HG02973 (cell line): ENCODE data around the gene RALGPS2.

Experiments
- ATAC-seq: cut with Tn5 transposase; IDR thresholded peaks from one replicate; pipeline ENCODE4 v1.9.1; 2021; ENCODE audit warnings: moderate library complexity; ENCODE audit not compliant: unreplicated experiment

RALGPS2 gene

GRCh38 chr1:178862416-178862815 is 137.4 kb downstream of the RALGPS2 start:
- ATAC-seq, result no peak

- ATAC-seq, result no peak
Observed at GRCh38 chr1:178862864-178863263, 137.8 kb downstream of the RALGPS2 start.

GRCh38 chr1:178864326-178864725 is 139.3 kb downstream of the RALGPS2 start:
- no peak for ATAC-seq

- ATAC-seq, result no peak
Observed at GRCh38 chr1:178867670-178868069, 142.6 kb downstream of the RALGPS2 start.

DNA sequence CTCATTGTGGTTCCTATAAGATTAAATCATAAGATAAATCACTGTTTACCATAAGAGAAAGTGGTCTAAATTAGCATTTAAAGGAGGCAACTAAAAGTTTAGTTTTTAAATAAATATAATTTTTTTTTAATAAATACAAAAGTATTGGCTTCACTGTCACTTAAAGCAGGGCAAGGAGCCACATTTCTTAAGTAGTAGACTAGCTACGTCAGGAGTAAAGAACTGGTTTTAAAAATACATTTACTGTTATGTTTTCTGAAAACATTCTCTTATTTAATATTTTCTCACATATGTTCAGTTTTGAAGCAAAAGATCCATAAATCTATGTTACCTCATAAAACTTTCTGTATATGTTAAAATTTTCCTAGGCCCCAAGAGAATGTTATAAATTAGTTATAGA is 143.7 kb downstream of the RALGPS2 start:
- ATAC-seq, result no peak

- no peak for ATAC-seq
Observed at GRCh38 chr1:178869119-178869697, 144.2 kb downstream of the RALGPS2 start.

- no peak for ATAC-seq
Observed at GRCh38 chr1:178870221-178870620, 145.2 kb downstream of the RALGPS2 start.

GRCh38 chr1:178870944-178871343 is 145.9 kb downstream of the RALGPS2 start, which contains the start of gene ANGPTL1:
ANGPTL1 (minus strand) TSS chr1:178871077; CDS start chr1:178865776, 5,301 bp downstream.
- ATAC-seq, result no peak

DNA sequence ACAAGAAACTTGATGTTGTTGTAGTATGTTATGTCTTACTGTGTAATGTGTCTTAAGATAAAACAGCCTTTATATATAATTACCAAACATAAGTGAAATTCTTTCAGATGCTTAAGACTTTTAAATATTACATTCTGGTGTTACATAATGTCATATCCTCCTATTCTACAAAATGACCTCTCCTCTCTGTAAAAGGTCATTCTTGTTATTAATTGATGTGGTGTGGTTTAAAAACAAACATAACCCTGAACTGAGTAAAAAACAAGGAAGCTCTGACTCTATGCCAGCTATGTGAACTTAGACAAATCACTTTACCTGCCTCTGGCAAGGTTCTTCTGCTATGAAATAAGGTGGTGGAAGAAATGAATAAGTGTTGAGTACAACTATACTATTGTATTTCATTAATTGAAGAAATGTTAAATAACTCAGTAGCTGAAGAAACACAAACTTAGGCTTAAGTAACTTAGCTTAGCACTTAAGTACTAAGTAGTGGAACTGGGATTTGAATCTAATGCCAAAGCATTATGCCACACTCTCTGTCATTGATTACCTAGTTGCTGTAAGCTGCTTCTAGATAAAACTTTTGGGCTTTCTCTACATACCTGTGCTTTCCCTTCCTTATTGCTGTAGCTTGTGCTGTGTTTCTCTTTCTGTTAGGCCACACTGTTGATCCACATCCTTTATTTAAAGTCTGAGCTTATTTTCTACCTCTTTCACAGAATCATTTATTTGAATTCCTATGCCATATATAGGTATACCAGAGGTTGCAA is 146.7 kb downstream of the RALGPS2 start:
- ATAC-seq, result no peak

GRCh38 chr1:178874966-178875365 is 149.9 kb downstream of the RALGPS2 start:
- no peak for ATAC-seq

GRCh38 chr1:178875936-178876335 is 150.9 kb downstream of the RALGPS2 start:
- no peak for ATAC-seq

DNA sequence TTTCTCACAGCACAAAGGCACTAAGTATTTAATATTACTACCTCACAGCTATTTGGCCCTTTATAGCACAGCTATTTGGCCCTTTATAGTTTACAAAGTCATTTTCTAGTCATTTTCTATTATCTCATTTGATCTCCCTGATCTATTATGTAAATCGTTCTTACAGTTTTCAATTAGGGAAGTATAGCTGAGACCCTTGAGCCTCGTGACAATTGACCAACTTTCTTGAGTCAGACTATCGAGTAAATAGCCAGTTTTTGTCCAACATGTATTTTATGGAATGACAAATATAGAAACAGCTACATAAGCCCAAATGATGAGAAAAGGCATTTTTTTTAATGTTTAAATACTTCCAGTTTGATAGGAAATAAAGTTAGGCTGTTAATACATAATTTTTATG is 152.9 kb downstream of the RALGPS2 start:
- no peak for ATAC-seq

DNA sequence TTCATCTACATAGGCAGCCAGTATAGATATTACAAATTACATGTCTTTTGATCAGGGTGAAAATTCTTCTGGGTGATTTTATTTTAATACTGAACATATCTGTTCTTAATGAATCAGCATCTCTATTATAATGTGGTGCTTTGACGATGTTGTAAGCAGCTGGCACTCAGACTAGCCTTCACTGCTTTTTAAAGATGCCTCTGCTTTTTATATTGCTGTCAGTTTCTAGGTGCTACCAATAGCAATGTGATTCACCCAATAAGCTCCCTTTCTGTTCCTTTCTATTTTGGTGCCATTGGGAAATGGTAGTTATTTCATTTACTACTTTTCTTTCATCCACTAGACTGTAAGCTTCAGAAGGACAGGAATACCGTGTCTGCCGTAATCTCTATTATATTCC is 156.9 kb downstream of the RALGPS2 start:
- no peak for ATAC-seq

GRCh38 chr1:178885869-178886268 is 160.8 kb downstream of the RALGPS2 start:
- no peak for ATAC-seq

DNA sequence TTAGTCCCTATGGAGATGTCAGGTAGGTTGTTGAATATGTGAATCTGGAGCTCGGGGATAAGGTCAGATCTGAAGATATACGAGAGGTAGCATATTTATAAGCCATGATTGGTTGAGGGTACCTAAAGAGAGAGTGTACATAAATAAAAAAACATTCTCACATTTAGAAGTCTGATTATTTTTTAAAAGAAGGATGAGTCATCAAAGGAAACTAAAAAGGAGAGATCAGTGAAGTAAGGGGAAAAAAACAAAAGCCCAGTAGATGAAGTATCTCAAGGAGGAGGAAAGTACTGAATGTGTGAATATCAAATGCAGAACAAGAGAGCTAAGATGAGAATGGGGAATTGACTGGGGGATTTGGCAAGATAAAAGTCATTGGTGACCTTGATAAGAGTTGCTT is 161.5 kb downstream of the RALGPS2 start:
- ATAC-seq, result no peak

- ATAC-seq, result no peak
Observed at GRCh38 chr1:178895928-178896327, 170.9 kb downstream of the RALGPS2 start.

- ATAC-seq, result no peak
Observed at GRCh38 chr1:178898401-178898800, 173.4 kb downstream of the RALGPS2 start.

- no peak for ATAC-seq
Observed at GRCh38 chr1:178899402-178899801, 174.4 kb downstream of the RALGPS2 start.

DNA sequence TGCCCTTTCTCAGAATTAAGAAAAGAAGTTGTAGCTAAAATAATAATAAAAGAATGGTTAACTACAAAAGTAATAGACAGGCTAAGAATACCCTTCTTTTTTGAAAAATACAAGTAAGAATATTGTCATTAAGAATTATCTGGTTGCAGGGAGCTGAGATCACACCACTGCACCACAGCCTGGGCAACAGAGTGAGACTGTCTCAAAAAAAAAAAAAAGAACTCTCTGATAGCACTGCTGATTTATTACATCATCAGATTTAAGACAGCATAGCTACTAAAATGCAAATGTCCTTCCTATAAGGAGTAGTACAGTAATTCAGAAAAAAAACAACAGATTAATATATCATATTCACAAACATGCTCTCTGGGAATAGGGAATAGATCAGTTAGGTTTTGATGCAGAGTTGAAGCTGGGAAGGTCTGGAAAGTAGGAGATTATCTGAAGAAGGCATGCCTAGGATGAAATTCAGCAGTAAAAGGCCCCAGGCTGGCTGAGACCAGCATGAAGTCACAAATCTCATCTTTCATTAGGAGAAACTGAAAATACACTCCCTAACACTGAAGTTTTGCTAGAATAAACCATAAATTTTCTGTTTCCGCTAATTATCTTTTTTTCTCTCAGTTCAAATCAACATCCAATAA is 176.6 kb downstream of the RALGPS2 start:
- ATAC-seq, result no peak

- no peak for ATAC-seq
Observed at GRCh38 chr1:178908358-178908757, 183.3 kb downstream of the RALGPS2 start.

- no peak for ATAC-seq
Observed at GRCh38 chr1:178910023-178910422, 185.0 kb downstream of the RALGPS2 start.

- no peak for ATAC-seq
Observed at GRCh38 chr1:178912597-178912996, 187.6 kb downstream of the RALGPS2 start.
